ENCODE results near the gene ASAP2. TPM values are rescaled to one million over a fixed set of nuclear protein-coding genes. Genes with fewer than 3 reads are reported as not detected.
A peak's percentile ranks its signal among the peaks of the same experiment; 100 is the strongest.

The ASAP2 gene
- total RNA-seq, 1 donor from 2014 or later = 60.7 TPM

GRCh38 chr2:9405636-9406035 is 199.0 kb downstream of the ASAP2 start:
- no peak for DNase-seq (ENCODE audit: low spot score)
- Mint-ChIP-seq H3K4me3 (ENCODE audit: unreplicated experiment) (no peak overlapping the region), H3K4me1 (ENCODE audit: low read depth) (peaks cover 33% of the 10 kb centered on the region), H3K27me3 (ENCODE audit: low read depth) (no peaks in the 10 kb centered on the region), H3K9me3 (ENCODE audit: low read depth) (no peaks in the 10 kb centered on the region), H3K27ac (ENCODE audit: unreplicated experiment) (peak overlapping the region; percentile 36), H3K36me3 (ENCODE audit: low read depth) (peaks cover 23% of the 10 kb centered on the region)
- TF ChIP-seq CTCF (IDR thresholded peaks at IDR 0.05) = no peak

- no peak overlapping the region for H3K4me3 Mint-ChIP-seq (ENCODE audit: unreplicated experiment)
- H3K36me3 Mint-ChIP-seq (ENCODE audit: low read depth) = peaks cover 22% of the 10 kb centered on the region
- no peaks in the 10 kb centered on the region for H3K9me3 Mint-ChIP-seq (ENCODE audit: low read depth)
- peaks cover 33% of the 10 kb centered on the region for H3K4me1 Mint-ChIP-seq (ENCODE audit: low read depth)
- no peaks in the 10 kb centered on the region for H3K27me3 Mint-ChIP-seq (ENCODE audit: low read depth)
- H3K27ac Mint-ChIP-seq (ENCODE audit: unreplicated experiment) = no peak overlapping the region
- no peak for DNase-seq (ENCODE audit: low spot score)
- TF ChIP-seq CTCF (IDR thresholded peaks at IDR 0.05) = no peak
Measured at GRCh38 chr2:9406529-9407362, 200.1 kb downstream of the ASAP2 start.

- Mint-ChIP-seq H3K27me3 (ENCODE audit: low read depth) (no peaks in the 10 kb centered on the region), H3K4me3 (ENCODE audit: unreplicated experiment) (no peak overlapping the region), H3K36me3 (ENCODE audit: low read depth) (peaks cover 26% of the 10 kb centered on the region), H3K9me3 (ENCODE audit: low read depth) (no peaks in the 10 kb centered on the region), H3K4me1 (ENCODE audit: low read depth) (peaks cover 33% of the 10 kb centered on the region), H3K27ac (ENCODE audit: unreplicated experiment) (no peak overlapping the region)
- TF ChIP-seq CTCF (IDR thresholded peaks at IDR 0.05) = no peak
- DNase-seq (ENCODE audit: low spot score) = no peak
Measured at GRCh38 chr2:9407363-9407811, 200.8 kb downstream of the ASAP2 start.

GRCh38 chr2:9408641-9409151 is 202.1 kb downstream of the ASAP2 start:
- H3K27ac Mint-ChIP-seq (ENCODE audit: unreplicated experiment) = peak overlapping the region; percentile 43
- H3K4me1 Mint-ChIP-seq (ENCODE audit: low read depth) = peaks cover 30% of the 10 kb centered on the region
- H3K36me3 Mint-ChIP-seq (ENCODE audit: low read depth) = peaks cover 19% of the 10 kb centered on the region
- H3K9me3 Mint-ChIP-seq (ENCODE audit: low read depth) = no peaks in the 10 kb centered on the region
- TF ChIP-seq CTCF (IDR thresholded peaks at IDR 0.05) = no peak
- no peaks in the 10 kb centered on the region for H3K27me3 Mint-ChIP-seq (ENCODE audit: low read depth)
- no peak overlapping the region for H3K4me3 Mint-ChIP-seq (ENCODE audit: unreplicated experiment)
- DNase-seq (ENCODE audit: low spot score) = no peak

GRCh38 chr2:9410108-9410507 is 203.5 kb downstream of the ASAP2 start:
- Mint-ChIP-seq H3K27ac (ENCODE audit: unreplicated experiment) (no peak overlapping the region), H3K4me1 (ENCODE audit: low read depth) (peaks cover 20% of the 10 kb centered on the region), H3K4me3 (ENCODE audit: unreplicated experiment) (no peak overlapping the region), H3K9me3 (ENCODE audit: low read depth) (no peaks in the 10 kb centered on the region), H3K36me3 (ENCODE audit: low read depth) (peaks cover 20% of the 10 kb centered on the region), H3K27me3 (ENCODE audit: low read depth) (no peaks in the 10 kb centered on the region)
- no peak for TF ChIP-seq CTCF (IDR thresholded peaks at IDR 0.05)
- DNase-seq (ENCODE audit: low spot score) = no peak

Measured in chondrocyte (in vitro differentiated cells).